ENCODE measurements around the gene PRDX1.

DNA sequence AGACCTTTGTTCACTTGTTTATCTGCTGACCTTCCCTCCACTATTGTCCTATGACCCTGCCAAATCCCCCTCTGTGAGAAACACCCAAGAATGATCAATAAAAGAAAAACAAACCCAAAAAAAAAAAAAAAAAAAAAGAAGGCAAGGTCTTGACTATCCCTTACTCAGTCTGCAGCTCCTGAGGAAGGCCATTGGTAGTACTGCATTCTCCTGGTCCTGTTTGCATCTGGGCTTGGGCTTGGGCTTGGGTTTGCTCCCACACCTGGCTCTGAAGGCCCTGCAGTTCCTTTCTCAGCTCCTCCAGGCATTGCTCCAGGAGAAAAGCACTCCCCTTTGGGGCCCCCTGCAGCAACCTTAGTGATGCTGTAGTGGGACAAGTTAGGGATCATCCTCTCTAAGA is 23.4 kb downstream of the PRDX1 start:
- TF ChIP-seq, protein P1, sequence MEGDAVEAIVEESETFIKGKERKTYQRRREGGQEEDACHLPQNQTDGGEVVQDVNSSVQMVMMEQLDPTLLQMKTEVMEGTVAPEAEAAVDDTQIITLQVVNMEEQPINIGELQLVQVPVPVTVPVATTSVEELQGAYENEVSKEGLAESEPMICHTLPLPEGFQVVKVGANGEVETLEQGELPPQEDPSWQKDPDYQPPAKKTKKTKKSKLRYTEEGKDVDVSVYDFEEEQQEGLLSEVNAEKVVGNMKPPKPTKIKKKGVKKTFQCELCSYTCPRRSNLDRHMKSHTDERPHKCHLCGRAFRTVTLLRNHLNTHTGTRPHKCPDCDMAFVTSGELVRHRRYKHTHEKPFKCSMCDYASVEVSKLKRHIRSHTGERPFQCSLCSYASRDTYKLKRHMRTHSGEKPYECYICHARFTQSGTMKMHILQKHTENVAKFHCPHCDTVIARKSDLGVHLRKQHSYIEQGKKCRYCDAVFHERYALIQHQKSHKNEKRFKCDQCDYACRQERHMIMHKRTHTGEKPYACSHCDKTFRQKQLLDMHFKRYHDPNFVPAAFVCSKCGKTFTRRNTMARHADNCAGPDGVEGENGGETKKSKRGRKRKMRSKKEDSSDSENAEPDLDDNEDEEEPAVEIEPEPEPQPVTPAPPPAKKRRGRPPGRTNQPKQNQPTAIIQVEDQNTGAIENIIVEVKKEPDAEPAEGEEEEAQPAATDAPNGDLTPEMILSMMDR (IDR thresholded peaks at IDR 0.05) = no peak
- TF ChIP-seq POLR2A (IDR thresholded peaks at IDR 0.05) = no peak

All from testis (tissue), 2 donors.